Measurements from ENCODE around the gene MAP2K2. TPM values are rescaled to one million over a fixed set of nuclear protein-coding genes. Genes with fewer than 3 reads are reported as not detected.
A peak's percentile ranks its signal among the peaks of the same experiment; 100 is the strongest.

MAP2K2 gene
- total RNA-seq, 2 donors from 2014 or later: 109 to 118 TPM

DNA sequence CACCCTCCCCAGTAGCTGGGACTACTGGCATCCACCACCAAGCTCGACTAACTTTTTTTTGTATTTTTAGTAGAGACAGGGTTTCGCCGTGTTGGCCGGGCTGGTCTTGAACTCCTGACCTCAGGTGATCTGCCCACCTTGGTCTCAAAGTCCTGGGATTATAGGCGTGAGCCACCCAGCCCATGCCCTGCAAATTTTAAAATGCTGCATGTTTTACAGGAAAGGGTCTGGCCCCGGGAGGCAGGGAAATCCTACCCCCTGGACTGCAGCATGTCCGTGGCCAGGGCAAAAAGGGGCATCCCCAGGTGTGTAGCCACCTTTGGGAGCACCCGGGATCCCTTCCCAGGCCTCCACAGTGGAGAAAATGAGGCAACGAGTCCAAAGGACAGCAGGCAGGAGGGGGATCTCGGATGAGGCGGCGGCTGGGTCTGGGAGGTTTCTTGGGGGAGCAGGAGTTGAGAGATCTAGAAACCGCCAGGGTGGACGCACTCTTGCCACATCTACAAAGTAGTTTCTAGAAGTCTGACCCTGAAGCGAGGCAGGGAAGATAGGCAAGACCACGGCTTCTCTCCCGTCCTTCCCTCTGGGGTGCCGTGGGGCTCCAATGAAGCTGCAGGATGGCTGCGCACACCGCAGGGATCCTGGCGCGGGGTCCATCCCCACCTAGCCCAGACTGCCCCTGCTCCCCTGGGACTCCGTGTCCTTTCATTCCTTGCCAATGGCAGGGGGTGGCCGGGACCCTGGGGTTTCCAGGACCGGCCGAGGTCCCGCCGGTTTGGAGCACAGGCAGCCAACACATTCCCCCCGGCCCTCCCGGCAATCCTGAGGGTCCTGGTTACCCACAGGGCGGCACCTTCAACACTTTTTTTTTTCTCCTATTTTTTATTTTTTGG is 35.9 kb downstream of the MAP2K2 start:
- intact Hi-C loops (cut with DNase I): no loop called here
- ATAC-seq: no peak

DNA sequence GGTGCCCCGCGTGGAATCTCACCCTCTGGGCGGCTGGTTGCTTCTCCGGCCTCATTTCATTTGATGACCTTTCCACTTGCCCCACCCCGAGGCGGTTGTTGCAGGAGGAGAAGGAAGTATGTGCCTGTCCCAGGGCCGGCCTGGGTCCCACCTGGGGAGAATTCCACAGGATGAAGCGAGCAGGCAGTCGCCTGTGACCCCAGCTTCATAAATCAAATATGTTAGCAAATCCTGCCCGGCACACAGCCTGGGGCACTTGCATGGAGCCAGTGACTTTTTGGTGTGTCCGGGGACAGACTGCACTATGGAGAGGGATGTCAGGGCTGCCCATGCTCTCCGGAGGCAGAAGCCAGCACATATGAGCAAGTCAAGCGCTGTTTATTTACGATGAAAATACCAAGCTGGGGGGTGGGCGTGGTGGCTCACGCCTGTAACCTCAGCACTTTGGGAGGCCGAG is 37.5 kb downstream of the MAP2K2 start:
- DNase-seq: no peak
- ATAC-seq: no peak
- intact Hi-C loops (cut with DNase I): no loop called here

More for the DNA sequence above, 35.9 kb downstream of the MAP2K2 start:
- DNase-seq: no peak

DNA sequence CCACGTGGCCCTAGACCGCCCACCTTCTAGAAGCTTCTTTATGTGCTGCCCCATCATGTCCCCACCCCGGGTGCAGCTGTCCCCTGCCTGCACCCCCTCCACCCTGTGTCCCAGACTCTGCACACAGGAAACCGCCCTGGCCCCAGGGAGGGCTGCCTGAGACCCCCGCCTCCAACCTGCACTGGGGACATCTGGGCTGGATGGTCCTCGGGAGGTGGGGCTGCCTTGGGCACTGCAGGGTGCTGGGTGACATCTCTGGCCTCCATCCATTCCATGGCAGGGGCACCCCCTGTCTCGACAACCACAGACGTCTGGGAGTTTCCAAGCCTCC is 39.4 kb downstream of the MAP2K2 start:
- ATAC-seq: no peak
- intact Hi-C loops (cut with DNase I): no loop called here
- DNase-seq: no peak

DNA sequence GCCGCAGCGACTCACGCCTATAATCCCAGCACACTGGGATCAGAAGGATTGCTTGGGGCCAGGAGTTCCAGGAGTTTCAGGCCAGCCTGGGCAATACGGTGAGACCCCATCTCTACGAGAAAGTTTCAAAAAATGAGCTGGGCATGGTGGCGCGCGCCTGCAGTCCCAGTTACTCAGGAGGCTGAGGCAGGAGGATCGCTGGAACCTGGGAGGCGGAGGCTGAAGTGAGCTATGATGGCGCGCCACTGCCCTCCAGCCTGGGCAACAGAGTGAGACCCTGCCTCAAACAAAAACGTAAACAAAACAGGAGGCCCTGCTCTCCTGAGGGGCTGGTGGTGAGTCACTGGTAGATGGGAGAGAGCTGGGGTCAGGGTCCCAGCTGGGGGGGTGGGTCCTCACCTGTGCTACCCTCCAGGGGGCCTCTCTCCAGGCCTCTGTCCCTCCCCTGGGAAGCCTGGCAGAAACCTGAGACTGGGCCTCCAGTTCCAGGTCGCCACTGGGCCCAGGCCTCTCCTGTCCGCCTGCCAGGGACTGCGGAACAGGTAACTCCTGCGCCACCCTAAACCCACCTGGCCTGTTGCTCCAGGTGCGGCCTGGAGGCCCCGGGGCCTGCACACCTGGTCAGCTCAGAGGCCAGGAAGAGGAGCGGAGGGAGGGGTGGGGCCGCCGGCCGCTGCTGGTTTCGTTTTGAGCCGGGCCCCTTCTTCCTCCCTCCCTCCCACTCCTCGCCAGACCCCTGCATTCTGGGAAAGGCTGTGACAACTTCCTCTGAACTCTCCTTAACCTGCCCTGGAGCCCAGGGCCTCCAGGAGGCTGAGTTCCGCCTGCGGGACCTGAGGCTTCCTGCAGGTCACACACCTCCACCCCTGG is 40.0 kb downstream of the MAP2K2 start:
- ATAC-seq (peak in 1 of 2 donors; percentile 16), DNase-seq (no peak)
- intact Hi-C loops (cut with DNase I): no loop called here

DNA sequence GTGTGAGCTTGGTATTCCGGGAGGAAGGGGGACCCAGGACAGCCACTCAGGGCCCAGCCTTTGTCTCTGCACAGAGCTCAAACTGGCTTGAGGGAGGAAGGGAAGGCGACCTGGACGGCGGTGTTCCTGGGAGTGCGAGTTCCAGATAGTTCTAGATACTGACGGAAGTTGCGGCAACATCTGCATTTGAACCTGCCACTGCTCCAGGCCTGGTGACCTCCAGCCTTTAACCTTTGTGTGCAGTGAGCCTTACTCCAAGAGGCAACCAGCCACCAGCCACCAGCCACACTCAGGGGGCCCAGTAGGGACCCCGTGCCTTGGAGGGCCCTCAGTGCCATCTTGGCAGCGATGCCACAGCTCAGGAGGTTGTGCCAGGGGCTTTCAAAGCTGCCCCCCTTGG is 41.8 kb downstream of the MAP2K2 start:
- ATAC-seq: no peak
- intact Hi-C loops (cut with DNase I): no loop called here
- DNase-seq: no peak

DNA sequence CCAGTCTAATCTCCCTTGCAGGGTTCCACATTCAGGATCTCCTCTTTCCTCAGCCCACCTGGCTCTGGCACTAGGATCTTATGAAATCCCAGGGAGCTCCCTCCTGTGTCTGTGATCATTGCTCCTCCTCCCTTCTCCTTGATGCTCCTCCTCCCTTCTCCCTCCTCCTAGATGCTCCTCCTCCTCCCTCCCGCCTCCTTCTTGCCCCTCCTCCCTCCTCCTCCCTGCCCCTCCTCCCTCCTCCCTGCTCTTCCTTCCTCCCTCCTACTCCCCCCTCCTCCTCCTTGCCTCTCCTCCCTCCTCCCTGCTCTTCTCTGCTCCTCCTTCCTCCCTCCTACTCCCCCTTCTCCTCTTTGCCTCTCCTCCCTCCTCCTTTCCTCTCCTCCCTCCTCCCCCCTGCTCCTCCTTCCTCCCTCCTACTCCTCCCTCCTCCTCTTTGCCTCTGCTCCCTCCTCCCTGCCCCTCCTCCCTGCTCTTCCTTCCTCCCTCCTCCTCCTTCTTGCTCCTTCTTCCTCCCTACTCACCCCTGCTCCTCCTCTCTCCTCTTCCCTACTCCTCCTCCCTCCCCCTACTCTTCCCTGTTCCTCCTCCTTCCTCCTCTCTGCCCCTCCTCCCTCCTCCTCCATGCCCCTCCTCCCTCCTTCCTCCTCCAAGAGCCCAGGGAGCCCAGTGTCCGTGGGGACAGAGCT is 42.3 kb downstream of the MAP2K2 start:
- no peak for DNase-seq
- intact Hi-C loops (cut with DNase I): no loop called here
- ATAC-seq: no peak

DNA sequence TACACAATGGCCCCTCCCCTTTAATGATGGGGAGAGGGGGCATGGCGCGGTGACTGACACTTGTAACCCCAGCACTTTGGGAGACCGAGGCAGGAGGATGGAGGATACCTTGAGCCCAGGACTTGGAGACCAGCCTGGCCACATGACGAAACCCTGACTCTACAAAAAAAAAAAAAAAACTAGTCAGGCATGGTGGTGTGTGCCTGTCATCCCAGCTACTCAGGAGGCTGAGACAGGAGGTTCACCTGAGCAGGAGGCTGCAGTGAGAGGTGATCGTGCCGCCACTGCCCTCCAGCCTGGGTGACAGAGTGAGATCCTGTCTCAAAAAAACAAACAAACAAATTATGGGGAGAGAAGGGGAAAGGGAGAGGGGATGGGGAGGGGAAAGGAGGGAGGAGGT is 43.4 kb downstream of the MAP2K2 start:
- intact Hi-C loops (cut with DNase I): no loop called here
- ATAC-seq: no peak

DNA sequence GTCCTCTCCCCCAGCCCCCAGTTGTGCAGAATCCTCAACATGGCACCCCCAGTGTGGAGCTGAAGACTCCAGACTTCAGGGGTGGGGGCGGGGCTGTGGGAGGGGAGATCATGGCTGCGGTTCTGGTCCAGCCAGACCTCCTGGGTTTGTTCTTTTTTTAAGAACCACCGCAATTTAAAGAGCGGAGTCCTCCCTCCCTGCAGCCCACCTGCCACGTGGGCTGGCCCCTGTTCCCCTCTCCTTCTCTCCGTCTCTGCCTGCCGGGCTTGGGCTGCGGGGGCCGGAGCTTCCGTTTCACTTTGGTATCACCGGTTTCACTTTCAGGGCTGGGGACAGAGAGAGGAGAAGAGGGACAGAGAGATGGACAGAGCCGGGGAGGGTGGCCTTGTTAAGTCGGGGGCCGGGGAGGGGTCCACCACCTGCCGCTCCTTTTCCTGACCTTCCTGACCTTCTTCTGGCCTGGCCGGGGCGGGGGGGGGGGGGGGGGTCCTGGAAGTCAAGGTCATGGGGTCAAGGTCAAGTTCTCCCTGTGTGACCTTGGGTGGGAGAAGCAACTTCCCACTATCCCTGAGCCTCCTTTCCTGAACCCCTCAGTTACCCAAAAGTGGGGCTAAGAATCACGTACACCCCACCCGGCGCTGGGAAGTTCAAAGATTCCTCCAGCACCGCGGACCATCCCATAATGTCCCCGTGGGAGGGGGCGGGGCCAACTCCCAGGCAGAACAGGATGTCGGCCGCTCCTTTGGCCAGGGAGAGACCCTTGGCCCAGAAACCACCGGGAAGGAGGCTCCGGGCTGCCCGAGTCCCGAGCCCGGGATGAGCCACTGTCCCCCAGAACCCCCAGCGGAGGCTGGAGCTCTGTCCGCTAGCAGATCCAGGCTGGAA is 45.9 kb downstream of the MAP2K2 start:
- intact Hi-C loops (cut with DNase I): no loop called here
- peak; percentile 84 for DNase-seq

More for the DNA sequence above, 43.4 kb downstream of the MAP2K2 start:
- DNase-seq: no peak

DNA sequence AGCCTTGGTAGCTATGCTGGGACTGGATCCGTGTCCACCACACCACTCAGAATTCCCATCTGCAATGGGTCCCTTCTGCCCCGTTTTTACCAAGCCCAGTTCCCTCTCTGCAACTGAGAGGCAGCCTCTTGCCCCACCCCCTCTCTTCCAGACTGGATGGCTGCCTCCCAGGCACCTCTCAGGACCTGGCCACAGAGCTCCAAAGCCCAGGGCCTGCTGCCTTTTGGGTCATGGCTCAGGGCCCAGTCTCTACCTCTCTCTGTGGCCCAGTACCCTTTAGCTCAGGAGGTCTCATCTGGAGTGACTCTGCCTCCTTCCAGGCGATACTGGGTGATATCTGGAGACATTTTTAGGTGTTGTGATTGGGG is 46.9 kb downstream of the MAP2K2 start:
- intact Hi-C loops (cut with DNase I): no loop called here
- ATAC-seq (peak in 1 of 2 donors; percentile 7), DNase-seq (no peak)

More for the DNA sequence above, 45.9 kb downstream of the MAP2K2 start:
- ATAC-seq: peak; percentile 82 to 85

DNA sequence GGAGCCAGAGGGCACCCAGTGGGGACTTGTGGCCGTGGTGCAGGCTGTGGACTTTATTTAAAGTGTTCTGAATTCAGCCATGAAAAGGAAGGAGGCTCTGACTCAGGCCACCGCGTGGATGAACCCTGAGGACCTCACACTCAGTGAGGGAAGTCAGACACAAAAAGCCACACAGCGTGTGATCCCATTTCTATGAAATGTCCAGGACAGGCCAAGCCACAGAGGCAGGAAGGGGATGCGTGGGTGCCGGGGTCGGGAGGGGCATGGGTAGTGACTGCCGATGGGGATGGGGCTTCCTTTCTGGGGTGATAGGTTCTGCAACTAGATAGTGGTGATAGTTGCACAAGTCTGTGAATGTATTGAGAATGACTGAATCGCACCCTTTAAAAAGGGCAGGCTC is 48.5 kb downstream of the MAP2K2 start:
- ATAC-seq (no peak), DNase-seq (no peak)
- intact Hi-C loops (cut with DNase I): no loop called here

DNA sequence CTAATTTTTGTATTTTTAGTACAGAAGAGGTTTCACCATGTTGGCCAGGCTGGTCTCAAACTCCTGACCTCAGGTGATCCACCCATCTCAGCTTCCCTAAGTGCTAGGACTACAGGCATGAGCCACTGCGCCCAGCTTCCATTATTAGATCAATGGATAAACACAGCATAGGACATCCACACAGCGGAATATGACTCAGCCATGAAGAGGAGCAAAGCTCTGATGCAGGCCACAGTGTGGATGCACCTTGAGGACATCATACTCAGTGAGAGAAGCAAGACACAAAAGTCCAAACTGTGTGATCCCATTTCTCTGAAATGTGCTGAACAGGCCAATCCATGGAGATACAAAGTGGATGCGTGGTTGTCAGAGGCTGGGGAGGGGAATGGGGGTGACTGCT is 52.3 kb downstream of the MAP2K2 start:
- no peak for DNase-seq
- intact Hi-C loops (cut with DNase I): no loop called here
- no peak for ATAC-seq

DNA sequence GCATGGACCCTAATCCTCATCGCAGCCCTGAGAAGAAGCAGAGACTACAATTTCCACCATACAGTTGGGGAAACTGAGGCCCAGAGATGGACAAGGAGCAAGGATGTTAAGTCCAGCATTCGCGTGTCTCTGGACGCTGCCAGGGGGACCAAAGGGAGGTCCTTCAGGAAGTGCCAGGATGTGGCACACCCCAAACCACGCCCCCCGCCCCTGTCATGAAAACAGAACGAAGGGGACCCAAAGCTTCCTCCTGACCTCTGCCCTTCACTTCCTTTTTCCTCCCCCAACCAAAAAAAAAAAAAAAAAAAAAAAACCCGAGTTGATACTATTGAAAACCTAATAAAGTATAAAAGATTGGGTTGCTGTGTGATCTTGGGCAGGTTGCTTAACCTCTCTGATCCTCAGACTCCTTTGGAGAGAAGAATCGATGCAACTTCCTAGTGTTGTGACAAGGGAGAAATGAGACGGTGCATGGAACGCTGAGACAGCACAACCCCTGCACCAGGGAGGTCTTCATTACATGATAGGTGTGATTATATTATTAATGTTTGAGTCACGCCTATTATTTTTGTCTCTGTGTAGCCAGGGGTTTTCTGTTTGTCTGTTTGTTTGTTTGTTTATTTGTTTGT is 54.5 kb downstream of the MAP2K2 start:
- DNase-seq: peak; percentile 70
- intact Hi-C loops (cut with DNase I): no loop called here

DNA sequence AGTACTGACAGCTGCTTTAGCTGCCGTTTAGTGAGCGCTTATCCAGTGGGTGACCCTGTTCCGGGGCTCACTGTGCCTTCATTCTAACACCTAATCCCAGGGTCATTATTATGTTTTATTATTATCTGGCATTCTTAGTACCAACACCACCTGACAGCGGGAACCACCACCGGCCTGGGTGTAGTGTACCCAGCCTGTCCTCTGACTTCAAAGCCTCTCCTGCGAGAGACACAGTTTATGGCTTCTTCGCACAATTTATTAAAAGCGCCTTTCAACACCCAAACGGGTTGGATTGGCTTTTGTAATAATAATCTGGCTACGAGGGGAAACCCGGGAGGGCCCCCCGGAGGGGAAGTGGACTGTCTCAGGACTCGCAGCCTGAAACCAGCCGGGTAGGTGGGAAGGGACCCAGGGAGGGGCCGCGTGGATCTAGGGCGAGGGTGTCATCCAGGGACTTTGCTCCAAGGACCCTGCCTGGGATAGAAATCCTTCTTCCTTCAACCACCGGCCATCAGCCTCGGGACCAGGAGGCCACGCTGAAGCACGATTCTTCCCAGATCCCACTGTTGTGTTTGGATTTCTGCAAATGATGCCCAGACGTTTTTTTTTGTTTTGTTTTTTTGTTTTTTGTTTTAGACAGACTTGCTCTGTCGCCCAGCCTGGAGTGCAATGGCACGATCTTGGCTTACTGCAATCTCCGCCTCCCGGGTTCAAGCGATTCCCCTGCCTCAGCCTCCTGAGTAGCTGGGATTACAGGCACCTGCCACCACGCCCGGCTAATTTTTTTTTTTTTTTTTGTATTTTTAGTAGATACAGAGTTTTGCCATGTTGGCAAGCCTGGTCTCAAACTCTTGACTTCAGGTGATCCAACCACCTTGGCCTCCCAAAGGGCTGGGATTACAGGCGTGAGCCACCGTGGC is 55.6 kb downstream of the MAP2K2 start:
- DNase-seq: no peak
- intact Hi-C loops (cut with DNase I): no loop called here
- no peak for ATAC-seq

More for the DNA sequence above, 54.5 kb downstream of the MAP2K2 start:
- ATAC-seq: no peak

DNA sequence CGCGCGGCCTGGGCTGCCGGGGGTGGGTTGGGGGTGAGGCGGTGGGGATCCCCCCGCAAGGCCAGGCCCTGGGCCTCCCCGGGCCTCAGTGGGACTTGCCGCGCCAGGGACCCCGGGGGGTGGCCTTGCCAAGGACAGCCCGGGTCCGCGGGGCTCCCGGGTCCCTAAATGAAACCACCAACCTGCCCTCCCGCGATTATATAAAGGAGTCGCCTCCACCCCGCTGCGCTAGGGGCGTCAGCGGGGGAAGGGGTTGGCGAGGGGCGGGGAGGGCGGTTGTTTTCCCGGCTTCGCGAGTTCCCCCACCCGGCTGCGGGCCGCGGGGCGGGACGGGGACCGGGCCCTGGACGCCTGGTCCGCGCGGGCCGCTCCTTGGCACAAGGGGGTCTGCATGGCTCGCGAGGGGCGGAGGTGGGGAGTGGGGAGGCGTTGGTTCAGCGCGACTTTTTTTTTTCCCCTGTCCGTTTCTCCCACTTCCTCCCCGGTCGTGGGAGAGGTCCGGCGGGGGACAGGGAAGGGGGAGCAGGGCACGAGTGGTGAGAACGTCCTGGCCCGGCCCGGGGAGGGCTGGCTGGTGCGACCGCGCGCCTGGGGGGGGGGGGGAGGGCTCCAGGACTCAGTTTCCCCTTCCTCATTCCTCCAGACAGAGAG is 56.4 kb downstream of the MAP2K2 start:
- ATAC-seq (peak; percentile 0 to 6), DNase-seq (no peak)
- intact Hi-C loops (cut with DNase I): no loop called here

DNA sequence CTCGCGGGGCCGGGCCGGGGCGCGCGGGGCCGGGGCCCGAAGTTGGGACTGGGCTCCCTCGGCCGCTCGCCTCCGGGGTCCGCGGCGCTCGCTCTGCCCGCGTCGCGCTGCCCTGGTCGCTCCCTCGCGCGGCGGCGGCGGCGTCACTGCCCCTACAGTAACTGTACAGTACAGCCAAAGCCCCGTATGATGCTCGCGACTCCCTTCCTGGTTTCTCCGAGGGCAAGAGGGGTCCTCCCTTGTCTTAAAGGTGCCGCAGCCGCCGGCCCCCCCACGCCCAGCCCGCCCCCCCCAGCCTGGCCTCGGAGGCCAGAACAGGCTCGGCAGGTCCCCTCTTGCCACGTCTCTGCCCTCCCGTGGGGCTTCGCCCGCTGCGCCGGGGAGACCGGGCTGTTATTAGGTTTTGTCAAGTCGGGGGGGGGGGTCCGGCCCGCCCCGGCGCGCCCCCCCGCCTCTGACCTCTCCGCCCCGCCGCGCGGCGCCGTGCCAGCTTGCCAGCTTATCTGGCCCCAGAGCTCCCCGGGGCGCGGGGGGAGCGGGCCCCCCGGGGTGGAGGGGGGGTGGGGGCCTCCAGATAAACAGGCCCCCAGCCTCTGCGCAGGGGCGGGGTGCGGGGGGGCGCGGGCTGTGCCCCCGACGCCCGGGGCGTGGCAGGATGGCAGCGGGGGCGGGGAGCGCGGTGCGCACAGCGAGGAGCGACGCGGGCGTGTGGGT is 57.1 kb downstream of the MAP2K2 start, which contains the start of gene ZBTB7A:
Gene ZBTB7A, minus strand, starts transcription at position 218 of the 714 bp plus-strand sequence. CDS start 11,667 bp downstream, outside the sequence.
- DNase-seq (peak; percentile 90), ATAC-seq (peak; percentile 42 to 56)
- intact Hi-C loops (cut with DNase I): no loop called here

DNA sequence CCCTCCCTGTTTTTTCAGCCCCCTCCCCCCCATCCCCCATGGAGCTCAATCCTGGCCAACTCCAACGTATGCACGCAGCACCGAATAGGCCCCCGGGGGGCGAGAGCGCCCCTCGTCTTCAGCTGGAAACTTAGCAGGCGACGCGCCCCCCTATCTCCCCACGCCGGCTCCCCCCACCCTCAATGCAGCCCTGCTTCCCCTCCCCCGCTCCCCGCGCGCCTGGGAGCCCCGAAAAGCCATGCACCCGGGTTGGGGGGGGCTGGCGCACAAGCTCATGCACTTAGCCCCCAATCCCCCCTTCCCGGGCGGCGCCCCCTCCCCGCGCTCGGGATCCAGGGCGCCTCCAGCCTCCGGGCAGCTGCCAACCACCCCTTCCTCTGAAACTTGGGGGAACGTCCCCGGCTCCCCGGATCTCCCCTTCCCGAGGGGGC is 57.7 kb downstream of the MAP2K2 start:
- no peak for DNase-seq

More for the DNA sequence above, 57.7 kb downstream of the MAP2K2 start:
- no peak for ATAC-seq
- intact Hi-C loops (cut with DNase I): no loop called here

All from left cardiac atrium (tissue), 4 donors.